GM12865 (cell line): ENCODE measurements around the gene SOST.

Experiments used
- DNase-seq: peaks from one replicate; pipeline ENCODE4 v3.0.0; 2010; ENCODE audit warnings: low read depth
- H3K4me3 ChIP-seq: 2 replicates; pipeline ENCODE4 v1.5.1; 2011; ENCODE audit warnings: mild to moderate bottlenecking, low read depth, low read length, control low read depth
- TF ChIP-seq, protein P1 (sequence below): IDR thresholded peaks from 2 replicates; pipeline ENCODE4 v1.5.1; 2011; ENCODE audit warnings: low read length, control low read depth, low read depth, inconsistent platforms; ENCODE audit not compliant: insufficient read depth; ENCODE audit errors: missing control alignments

The SOST gene

GRCh38 chr17:43723697-43724359, 34.8 kb downstream of the SOST start:
- DNase-seq = peak; percentile 33
- TF ChIP-seq, protein P1, sequence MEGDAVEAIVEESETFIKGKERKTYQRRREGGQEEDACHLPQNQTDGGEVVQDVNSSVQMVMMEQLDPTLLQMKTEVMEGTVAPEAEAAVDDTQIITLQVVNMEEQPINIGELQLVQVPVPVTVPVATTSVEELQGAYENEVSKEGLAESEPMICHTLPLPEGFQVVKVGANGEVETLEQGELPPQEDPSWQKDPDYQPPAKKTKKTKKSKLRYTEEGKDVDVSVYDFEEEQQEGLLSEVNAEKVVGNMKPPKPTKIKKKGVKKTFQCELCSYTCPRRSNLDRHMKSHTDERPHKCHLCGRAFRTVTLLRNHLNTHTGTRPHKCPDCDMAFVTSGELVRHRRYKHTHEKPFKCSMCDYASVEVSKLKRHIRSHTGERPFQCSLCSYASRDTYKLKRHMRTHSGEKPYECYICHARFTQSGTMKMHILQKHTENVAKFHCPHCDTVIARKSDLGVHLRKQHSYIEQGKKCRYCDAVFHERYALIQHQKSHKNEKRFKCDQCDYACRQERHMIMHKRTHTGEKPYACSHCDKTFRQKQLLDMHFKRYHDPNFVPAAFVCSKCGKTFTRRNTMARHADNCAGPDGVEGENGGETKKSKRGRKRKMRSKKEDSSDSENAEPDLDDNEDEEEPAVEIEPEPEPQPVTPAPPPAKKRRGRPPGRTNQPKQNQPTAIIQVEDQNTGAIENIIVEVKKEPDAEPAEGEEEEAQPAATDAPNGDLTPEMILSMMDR = no peak
- H3K4me3 ChIP-seq = no peak overlapping the region

GRCh38 chr17:43722870-43723665, 35.5 kb downstream of the SOST start:
- H3K4me3 ChIP-seq = no peak overlapping the region
- TF ChIP-seq, protein P1 = no peak
- DNase-seq = no peak

DNA sequence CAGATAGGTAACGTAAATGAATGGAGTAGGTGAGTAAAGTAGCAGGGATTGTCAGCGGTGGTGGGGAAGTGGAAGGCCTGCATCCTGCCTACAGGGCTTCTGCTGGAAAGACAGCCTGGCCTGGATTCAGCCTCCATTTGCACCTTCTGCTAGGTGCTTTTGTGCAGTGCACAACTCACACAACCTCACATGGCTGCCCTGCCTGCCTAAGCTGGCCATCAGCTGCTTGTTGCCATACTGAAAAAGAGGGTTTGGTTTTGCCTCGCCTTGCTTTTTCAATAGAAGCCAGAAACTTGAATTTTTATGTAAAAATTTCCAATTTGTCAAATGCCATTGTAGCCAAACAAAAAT, 36.3 kb downstream of the SOST start:
- TF ChIP-seq, protein P1 = no peak
- H3K4me3 ChIP-seq = no peak overlapping the region
- DNase-seq = no peak

DNA sequence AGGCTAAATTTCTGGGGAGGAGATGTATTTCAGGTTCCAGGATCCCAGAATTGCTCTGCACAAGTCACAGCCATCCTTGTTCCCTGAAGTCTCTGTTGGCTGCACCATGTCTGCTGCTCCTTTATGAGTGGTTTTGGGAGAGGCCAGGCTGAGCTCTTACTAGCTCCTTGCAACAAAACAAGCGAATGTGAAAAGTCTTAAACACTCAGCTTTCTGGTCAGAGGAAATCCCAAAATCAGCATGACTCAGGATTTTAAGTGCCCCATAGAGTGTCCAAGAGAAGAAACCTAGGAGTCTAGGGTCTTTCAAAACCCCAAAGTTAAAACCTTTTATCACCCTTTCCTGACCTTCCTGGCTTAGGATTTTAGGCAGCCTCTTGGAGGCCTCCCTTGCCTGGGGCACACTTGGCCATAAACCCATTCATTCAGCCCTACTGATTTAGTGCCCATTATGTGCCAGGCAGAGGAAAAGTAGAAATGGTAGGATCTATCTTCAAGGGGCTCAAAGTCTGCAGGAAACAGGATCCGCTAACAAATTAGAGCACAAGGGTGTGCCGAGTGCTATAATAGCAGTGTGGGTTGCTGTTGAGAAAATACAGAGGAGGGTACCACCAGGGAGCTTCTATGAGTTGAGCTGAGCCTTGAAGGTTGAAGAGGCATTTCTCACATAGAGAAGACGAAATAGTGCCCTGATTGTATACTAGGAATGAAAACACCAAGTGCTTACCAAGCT, 36.9 kb downstream of the SOST start:
- TF ChIP-seq, protein P1 = no peak

GRCh38 chr17:43720311-43721060, 38.1 kb downstream of the SOST start:
- H3K4me3 ChIP-seq = peak overlapping the region; percentile 76
- peak; percentile 83 for DNase-seq

More for the DNA sequence above, 36.9 kb downstream of the SOST start:
- DNase-seq = no peak
- H3K4me3 ChIP-seq = peak overlapping the region; percentile 76

GRCh38 chr17:43719578-43719977, 39.0 kb downstream of the SOST start:
- DNase-seq = peak; percentile 20
- TF ChIP-seq, protein P1 = no peak
- H3K4me3 ChIP-seq = no peak overlapping the region

More at GRCh38 chr17:43720311-43721060, 38.1 kb downstream of the SOST start:
- TF ChIP-seq, protein P1 = no peak
